Thyroid gland (tissue), 4 donors: ENCODE data around the gene ADAMTS2. TPM values are rescaled to one million over a fixed set of nuclear protein-coding genes. Genes with fewer than 3 reads are reported as not detected.

Experiments
- DNase-seq, 2 donors: peaks; one replicate each; pipeline ENCODE4 v3.0.0-alpha.2; 2019
- H3K27ac ChIP-seq, 3 donors: fragments of 200-600 bp; sonication (generic); 1 replicate in 2 of 3; 2 replicates in 1 of 3; pipeline ENCODE4 v1.5.1; 2016 to 2019; ENCODE audit warnings: mild to moderate bottlenecking in 1 of 3, moderate library complexity in 1 of 3
- H3K27me3 ChIP-seq: fragments of 200-600 bp; sonication (generic); one replicate; pipeline ENCODE4 v1.5.1; 2019
- H3K36me3 ChIP-seq, 2 donors: fragments of 200-600 bp; sonication (generic); one replicate each; pipeline ENCODE4 v1.5.1; 2016 to 2019
- H3K4me1 ChIP-seq, 2 donors: fragments of 200-600 bp; sonication (generic); one replicate each; pipeline ENCODE4 v1.5.1; 2017 to 2019
- H3K4me3 ChIP-seq, 3 donors: fragments of 200-600 bp; sonication (generic); replicated peaks in 1 of 3; 1 replicate in 2 of 3; 2 replicates in 1 of 3; pipeline ENCODE4 v1.5.1; 2016; ENCODE audit warnings: mild to moderate bottlenecking in 1 of 3
- H3K9me3 ChIP-seq: fragments of 200-600 bp; sonication (generic); one replicate; pipeline ENCODE4 v1.5.1; 2017
- POLR2A ChIP-seq, 2 donors: fragments of 450-650 bp; IDR thresholded peaks; one replicate each; pipeline ENCODE4 v1.6.1; 2017; ENCODE audit warnings: antibody characterized with exemption in 2 of 2, mild to moderate bottlenecking in 2 of 2, moderate library complexity in 1 of 2
- WGBS, 2 donors: methylation state at CpG; one replicate each; pipeline ENCODE4 v1.1.5; 2017; 5-methylcytosine and 5-hydroxymethylcytosine counted together
- intact Hi-C: fragments of 100-400 bp; cut with DNase I; formaldehyde crosslinking; loops from one replicate; pipeline ENCODE4 v1.15.1; 2023
- total RNA-seq, 4 donors: library from RNA; depleted of rRNA; stranded (reverse); fragments of >200 nt; gene quantifications; one replicate each; pipeline ENCODE4 v1.2.3, GENCODE V29; 2016
- TF ChIP-seq, protein P1 (sequence below), 6 experiments: fragments of 200-600 bp in 3 of 6; fragments of 450-650 bp in 3 of 6; sonication (generic) in 3 of 6; IDR thresholded peaks; one replicate each; pipeline ENCODE4 v1.5.1; 2016 to 2019; ENCODE audit warnings: antibody characterized with exemption in 6 of 6, mild to moderate bottlenecking in 2 of 6, inconsistent platforms in 1 of 6, moderate library complexity in 1 of 6

Gene ADAMTS2
- total RNA-seq, 4 donors from 2014 or later, result 3.5 to 16.2 (median 7.3) TPM

GRCh38 chr5:179311581-179311980, 33.7 kb downstream of the ADAMTS2 start:
- Histone ChIP-seq H3K9me3 (no peaks in the 10 kb centered on the region), H3K4me3 (no peak overlapping the region), H3K4me1 (peaks cover 4 to 8% of the 10 kb centered on the region in 2 donors), H3K27me3 (no peaks in the 10 kb centered on the region), H3K36me3 (no peaks in the 10 kb centered on the region), H3K27ac (no peak overlapping the region)
- 83 to 94% methylated on average over 10 of the region's 10 CpGs for WGBS, 2 donors
- DNase-seq, result no peak
- intact Hi-C loops, result no loop called here
- TF ChIP-seq POLR2A (IDR thresholded peaks at IDR 0.05), result no peak
- TF ChIP-seq, protein P1, sequence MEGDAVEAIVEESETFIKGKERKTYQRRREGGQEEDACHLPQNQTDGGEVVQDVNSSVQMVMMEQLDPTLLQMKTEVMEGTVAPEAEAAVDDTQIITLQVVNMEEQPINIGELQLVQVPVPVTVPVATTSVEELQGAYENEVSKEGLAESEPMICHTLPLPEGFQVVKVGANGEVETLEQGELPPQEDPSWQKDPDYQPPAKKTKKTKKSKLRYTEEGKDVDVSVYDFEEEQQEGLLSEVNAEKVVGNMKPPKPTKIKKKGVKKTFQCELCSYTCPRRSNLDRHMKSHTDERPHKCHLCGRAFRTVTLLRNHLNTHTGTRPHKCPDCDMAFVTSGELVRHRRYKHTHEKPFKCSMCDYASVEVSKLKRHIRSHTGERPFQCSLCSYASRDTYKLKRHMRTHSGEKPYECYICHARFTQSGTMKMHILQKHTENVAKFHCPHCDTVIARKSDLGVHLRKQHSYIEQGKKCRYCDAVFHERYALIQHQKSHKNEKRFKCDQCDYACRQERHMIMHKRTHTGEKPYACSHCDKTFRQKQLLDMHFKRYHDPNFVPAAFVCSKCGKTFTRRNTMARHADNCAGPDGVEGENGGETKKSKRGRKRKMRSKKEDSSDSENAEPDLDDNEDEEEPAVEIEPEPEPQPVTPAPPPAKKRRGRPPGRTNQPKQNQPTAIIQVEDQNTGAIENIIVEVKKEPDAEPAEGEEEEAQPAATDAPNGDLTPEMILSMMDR (IDR thresholded peaks at IDR 0.05), result no peak

GRCh38 chr5:179311091-179311470, 34.2 kb downstream of the ADAMTS2 start:
- TF ChIP-seq, protein P1 (IDR thresholded peaks at IDR 0.05), result no peak
- no peak for TF ChIP-seq POLR2A (IDR thresholded peaks at IDR 0.05)
- WGBS, 2 donors, result 68 to 95% methylated on average over 3 to 7 of the region's 8 CpGs
- no peak overlapping the region for H3K4me3 ChIP-seq
- H3K36me3 ChIP-seq, result no peaks in the 10 kb centered on the region
- no peak overlapping the region for H3K27ac ChIP-seq
- no peaks in the 10 kb centered on the region for H3K9me3 ChIP-seq
- intact Hi-C loops, result no loop called here
- peaks cover 4 to 8% of the 10 kb centered on the region in 2 donors for H3K4me1 ChIP-seq
- no peak for DNase-seq
- no peaks in the 10 kb centered on the region for H3K27me3 ChIP-seq

- intact Hi-C loops, result no loop called here
- WGBS, 2 donors, result 69 to 79% methylated on average over 4 to 6 of the region's 9 CpGs
- no peak overlapping the region for H3K4me3 ChIP-seq
- H3K36me3 ChIP-seq, result no peaks in the 10 kb centered on the region
- H3K4me1 ChIP-seq, result peaks cover 4 to 8% of the 10 kb centered on the region in 2 donors
- H3K27ac ChIP-seq, result no peak overlapping the region
- H3K27me3 ChIP-seq, result no peaks in the 10 kb centered on the region
- H3K9me3 ChIP-seq, result no peaks in the 10 kb centered on the region
- no peak for TF ChIP-seq POLR2A (IDR thresholded peaks at IDR 0.05)
- TF ChIP-seq, protein P1 (IDR thresholded peaks at IDR 0.05), result no peak
- DNase-seq, result no peak
These were observed 34.7 kb downstream of the ADAMTS2 start for GRCh38 chr5:179310439-179311090.

DNA sequence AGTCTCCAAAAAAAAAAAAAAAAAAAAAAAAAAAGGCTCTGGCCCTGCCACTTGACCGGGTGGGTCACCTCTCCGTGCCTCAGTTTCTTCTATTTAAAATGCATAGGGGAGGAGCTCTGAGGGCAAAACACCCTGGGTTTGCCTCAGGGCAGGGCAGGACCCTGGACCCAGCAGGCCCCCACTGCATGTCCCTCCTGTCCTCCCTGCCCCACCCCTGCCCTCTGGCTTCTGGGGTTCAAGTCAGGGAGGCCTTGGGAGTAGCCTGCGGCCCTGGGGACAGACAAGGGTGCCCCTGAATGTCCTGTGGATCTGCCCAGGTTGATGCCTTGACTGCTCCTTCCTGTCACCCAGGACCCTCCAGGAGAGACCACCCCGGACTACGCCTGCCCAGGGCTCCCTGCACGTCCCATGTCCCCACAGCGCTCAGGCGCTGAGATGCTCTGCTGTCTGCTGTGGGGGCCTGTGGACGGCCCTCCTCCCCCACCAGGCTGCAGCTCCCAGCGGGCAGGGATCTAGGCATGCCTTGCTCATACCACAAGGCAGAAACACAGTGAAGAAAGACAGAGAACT, 35.4 kb downstream of the ADAMTS2 start:
- H3K36me3 ChIP-seq, result no peaks in the 10 kb centered on the region
- no peak overlapping the region for H3K27ac ChIP-seq
- H3K27me3 ChIP-seq, result no peaks in the 10 kb centered on the region
- WGBS, 2 donors, result 76 to 95% methylated on average over 3 to 10 of the region's 10 CpGs
- H3K4me3 ChIP-seq, result no peak overlapping the region
- no peaks in the 10 kb centered on the region for H3K9me3 ChIP-seq
- intact Hi-C loops, result no loop called here
- no peak for DNase-seq
- TF ChIP-seq, protein P1 (IDR thresholded peaks at IDR 0.05), result no peak
- no peak for TF ChIP-seq POLR2A (IDR thresholded peaks at IDR 0.05)
- H3K4me1 ChIP-seq, result peaks cover 4 to 8% of the 10 kb centered on the region in 2 donors

GRCh38 chr5:179309383-179309670, 35.9 kb downstream of the ADAMTS2 start:
- no peak overlapping the region for H3K4me3 ChIP-seq
- H3K27me3 ChIP-seq, result no peaks in the 10 kb centered on the region
- 85 to 87% methylated on average over 7 of the region's 7 CpGs for WGBS, 2 donors
- H3K36me3 ChIP-seq, result no peaks in the 10 kb centered on the region
- intact Hi-C loops, result no loop called here
- no peak overlapping the region for H3K27ac ChIP-seq
- TF ChIP-seq POLR2A (IDR thresholded peaks at IDR 0.05), result no peak
- TF ChIP-seq, protein P1 (IDR thresholded peaks at IDR 0.05), result no peak
- DNase-seq, result no peak
- no peaks in the 10 kb centered on the region for H3K9me3 ChIP-seq
- peaks cover 0 to 5% of the 10 kb centered on the region in 2 donors for H3K4me1 ChIP-seq
